SU-DHL-6 (cell line): Measurements from ENCODE around the gene DCAF7.

Experiments
- CTCF ChIP-seq: fragments of 200-600 bp; sonication (generic); IDR thresholded peaks from one replicate; pipeline ENCODE4 v1.5.1; 2017; ENCODE audit warnings: antibody characterized with exemption, mild to moderate bottlenecking, low read length, moderate library complexity; ENCODE audit not compliant: insufficient read depth, poor library complexity, severe bottlenecking
- EZH2phosphoT487 ChIP-seq: fragments of 200-600 bp; sonication (generic), shearing (Covaris generic); conservative IDR thresholded peaks from 2 replicates; pipeline ENCODE4 v1.6.1; 2018; ENCODE audit warnings: mild to moderate bottlenecking, antibody characterized with exemption, low read length, moderate library complexity, mixed read lengths

- TF ChIP-seq CTCF, result no peak
- TF ChIP-seq EZH2phosphoT487, result no peak
These were observed 13.3 kb upstream of the DCAF7 start for GRCh38 chr17:63537001-63537400.
